Bronchial epithelial cell (primary cell): Measurements from ENCODE around the gene USP22. TPM values are rescaled to one million over a fixed set of nuclear protein-coding genes. Genes with fewer than 3 reads are reported as not detected.
A peak's percentile ranks its signal among the peaks of the same experiment; 100 is the strongest.
"Not testable (repeated sequence)": the region's sequence is repeated elsewhere in the genome, so short reads cannot be mapped to it uniquely, and the experiment has no call there.

Experiments used
- DNase-seq: peaks from one replicate; pipeline ENCODE4 v3.0.0-alpha.2; 2010; ENCODE audit warnings: low read depth
- FAIRE-seq: peaks from 2 replicates; lab custom pipeline; 2011; peaks lifted over from hg19 to GRCh38; lab: Jason Lieb, UNC
- H3K27me3 ChIP-seq: 2 replicates; pipeline ENCODE4 v1.5.1; 2011; ENCODE audit warnings: low read length; ENCODE audit not compliant: control insufficient read depth, insufficient read depth
- H3K36me3 ChIP-seq: 2 replicates; pipeline ENCODE4 v1.5.1; 2011; ENCODE audit warnings: low read length; ENCODE audit not compliant: control insufficient read depth, insufficient read depth
- H3K4me3 ChIP-seq: 2 replicates; pipeline ENCODE4 v1.5.1; 2011; ENCODE audit warnings: mild to moderate bottlenecking, low read depth, low read length, control low read depth
- CTCF ChIP-seq: IDR thresholded peaks from 2 replicates; pipeline ENCODE4 v1.5.1; 2011; ENCODE audit warnings: mild to moderate bottlenecking, moderate library complexity, low read length, control low read depth, inconsistent platforms; ENCODE audit not compliant: insufficient read depth, severe bottlenecking
- total RNA-seq: library from RNA; depleted of rRNA; stranded (reverse); fragments of >200 nt; gene quantifications from 2 replicates; pipeline ENCODE4 v1.2.1, GENCODE V29; 2014

The USP22 gene
- total RNA-seq, 1 donor from 2014 or later, result 165 TPM

GRCh38 chr17:20981046-20981920, 61.5 kb downstream of the USP22 start:
- H3K4me3 ChIP-seq, result no peak overlapping the region
- DNase-seq, result no peak
- no peaks in the 10 kb centered on the region for H3K36me3 ChIP-seq
- TF ChIP-seq CTCF, result no peak
- no peak for FAIRE-seq
- H3K27me3 ChIP-seq, result no peaks in the 10 kb centered on the region

- DNase-seq, result no peak
- no peak for TF ChIP-seq CTCF
- FAIRE-seq, result no peak
Measured at GRCh38 chr17:20979792-20980083, 63.1 kb downstream of the USP22 start.

GRCh38 chr17:20979007-20979791, 63.6 kb downstream of the USP22 start:
- not testable (repeated sequence) for H3K27me3 ChIP-seq, FAIRE-seq, H3K4me3 ChIP-seq, H3K36me3 ChIP-seq
- DNase-seq, result peak; percentile 48

More at GRCh38 chr17:20979792-20980083, 63.1 kb downstream of the USP22 start:
- H3K4me3 ChIP-seq, result no peak overlapping the region
- no peaks in the 10 kb centered on the region for H3K27me3 ChIP-seq
- H3K36me3 ChIP-seq, result no peaks in the 10 kb centered on the region

GRCh38 chr17:20977609-20978253, 65.1 kb downstream of the USP22 start:
- not testable (repeated sequence) for H3K36me3 ChIP-seq, FAIRE-seq, H3K27me3 ChIP-seq, DNase-seq, H3K4me3 ChIP-seq

GRCh38 chr17:20975566-20975965, 67.2 kb downstream of the USP22 start:
- no peaks in the 10 kb centered on the region for H3K36me3 ChIP-seq
- no peak for FAIRE-seq
- no peaks in the 10 kb centered on the region for H3K27me3 ChIP-seq
- no peak for TF ChIP-seq CTCF
- no peak overlapping the region for H3K4me3 ChIP-seq
- peak; percentile 78 for DNase-seq

- Histone ChIP-seq H3K36me3 (no peaks in the 10 kb centered on the region), H3K4me3 (no peak overlapping the region), H3K27me3 (no peaks in the 10 kb centered on the region)
- FAIRE-seq, result no peak
- DNase-seq, result no peak
- no peak for TF ChIP-seq CTCF
Measured at GRCh38 chr17:20970329-20970728, 72.5 kb downstream of the USP22 start.
